NCI-H524 treated with DMSO at 0.1 percent for 48 hours (cell line): ENCODE measurements around the gene CLPSL2.
A peak's percentile ranks its signal among the peaks of the same experiment; 100 is the strongest.

Experiments used
- DNase-seq: peaks from one replicate; lab custom pipeline; 2025; lab: John Stamatoyannopoulos, UW

CLPSL2 gene

GRCh38 chr6:35746516-35746915 is 29.9 kb upstream of the CLPSL2 start:
- no peak for DNase-seq

- DNase-seq, result no peak
These were observed 28.5 kb upstream of the CLPSL2 start for GRCh38 chr6:35747877-35748276.

GRCh38 chr6:35750557-35750956 is 25.8 kb upstream of the CLPSL2 start:
- no peak for DNase-seq

GRCh38 chr6:35751594-35751993 is 24.8 kb upstream of the CLPSL2 start:
- DNase-seq, result no peak

- no peak for DNase-seq
These were observed 24.1 kb upstream of the CLPSL2 start for GRCh38 chr6:35752330-35752729.

GRCh38 chr6:35754452-35755277 is 21.7 kb upstream of the CLPSL2 start:
- peak; percentile 21 for DNase-seq

- no peak for DNase-seq
These were observed 21.0 kb upstream of the CLPSL2 start for GRCh38 chr6:35755278-35755924.

- peak; percentile 16 for DNase-seq
These were observed 18.8 kb upstream of the CLPSL2 start for GRCh38 chr6:35757456-35758123.

- DNase-seq, result no peak
These were observed 17.0 kb upstream of the CLPSL2 start for GRCh38 chr6:35759426-35759825.

- no peak for DNase-seq
These were observed 10.7 kb upstream of the CLPSL2 start for GRCh38 chr6:35765739-35766138.

GRCh38 chr6:35769211-35769610 is 7.2 kb upstream of the CLPSL2 start:
- DNase-seq, result no peak

- no peak for DNase-seq
These were observed 5.1 kb upstream of the CLPSL2 start for GRCh38 chr6:35771343-35771627.

GRCh38 chr6:35774116-35774794 is 2.1 kb upstream of the CLPSL2 start:
- no peak for DNase-seq

- no peak for DNase-seq
These were observed 1.4 kb upstream of the CLPSL2 start for GRCh38 chr6:35775031-35775430.

- DNase-seq, result no peak
These were observed 1.1 kb downstream of the CLPSL2 start for GRCh38 chr6:35777356-35778102.

- DNase-seq, result no peak
These were observed 2.0 kb downstream of the CLPSL2 start for GRCh38 chr6:35778437-35778836.

- DNase-seq, result no peak
These were observed 4.3 kb downstream of the CLPSL2 start, which contains the start of gene CLPSL1 for GRCh38 chr6:35780719-35781118. CLPSL1 (plus strand) TSS chr6:35781019; CDS start chr6:35781111, 92 bp downstream.

- DNase-seq, result no peak
These were observed 4.9 kb downstream of the CLPSL2 start for GRCh38 chr6:35781290-35781689.

GRCh38 chr6:35782424-35782823 is 6.0 kb downstream of the CLPSL2 start:
- DNase-seq, result no peak

- DNase-seq, result no peak
These were observed 7.8 kb downstream of the CLPSL2 start for GRCh38 chr6:35784200-35784599.

GRCh38 chr6:35786272-35786671 is 9.9 kb downstream of the CLPSL2 start:
- DNase-seq, result no peak

GRCh38 chr6:35786810-35787209 is 10.4 kb downstream of the CLPSL2 start:
- no peak for DNase-seq
